Activated naive CD4-positive, alpha-beta T cell treated with anti-CD3 and anti-CD28 coated beads, Interleukin-2, amount 10 ng/mL, durations not matched to agents 7 days and 5 days (primary cell): Measurements from ENCODE around the gene NENF.
A peak's percentile ranks its signal among the peaks of the same experiment; 100 is the strongest.
"Not testable (repeated sequence)": the region's sequence is repeated elsewhere in the genome, so short reads cannot be mapped to it uniquely, and the experiment has no call there.

Source experiments
- CTCF ChIA-PET: fragments of 350-600 bp; sonication (Branson Sonifier 250); formaldehyde crosslinking; loops from one replicate; lab custom pipeline; 2021; ENCODE audit warnings: antibody characterized with exemption; lab: Charles Lee
- DNase-seq: peaks from one replicate; pipeline ENCODE4 v3.0.0-alpha.2; 2020
- H3K27ac Mint-ChIP-seq: one replicate; pipeline ENCODE4 v1.8.0; 2021; ENCODE audit warnings: mild to moderate bottlenecking, moderate library complexity, mixed read lengths
- H3K27me3 Mint-ChIP-seq: one replicate; pipeline ENCODE4 v1.8.0; 2021; ENCODE audit warnings: mild to moderate bottlenecking, mixed read lengths
- H3K36me3 Mint-ChIP-seq: one replicate; pipeline ENCODE4 v1.8.0; 2021; ENCODE audit warnings: mixed read lengths
- H3K4me1 Mint-ChIP-seq: one replicate; pipeline ENCODE4 v1.8.0; 2021; ENCODE audit warnings: mixed read lengths
- H3K4me3 Mint-ChIP-seq: one replicate; pipeline ENCODE4 v1.8.0; 2021; ENCODE audit warnings: mild to moderate bottlenecking, moderate library complexity, mixed read lengths
- H3K9me3 Mint-ChIP-seq: one replicate; pipeline ENCODE4 v1.8.0; 2021; ENCODE audit warnings: mixed read lengths

NENF gene

DNA sequence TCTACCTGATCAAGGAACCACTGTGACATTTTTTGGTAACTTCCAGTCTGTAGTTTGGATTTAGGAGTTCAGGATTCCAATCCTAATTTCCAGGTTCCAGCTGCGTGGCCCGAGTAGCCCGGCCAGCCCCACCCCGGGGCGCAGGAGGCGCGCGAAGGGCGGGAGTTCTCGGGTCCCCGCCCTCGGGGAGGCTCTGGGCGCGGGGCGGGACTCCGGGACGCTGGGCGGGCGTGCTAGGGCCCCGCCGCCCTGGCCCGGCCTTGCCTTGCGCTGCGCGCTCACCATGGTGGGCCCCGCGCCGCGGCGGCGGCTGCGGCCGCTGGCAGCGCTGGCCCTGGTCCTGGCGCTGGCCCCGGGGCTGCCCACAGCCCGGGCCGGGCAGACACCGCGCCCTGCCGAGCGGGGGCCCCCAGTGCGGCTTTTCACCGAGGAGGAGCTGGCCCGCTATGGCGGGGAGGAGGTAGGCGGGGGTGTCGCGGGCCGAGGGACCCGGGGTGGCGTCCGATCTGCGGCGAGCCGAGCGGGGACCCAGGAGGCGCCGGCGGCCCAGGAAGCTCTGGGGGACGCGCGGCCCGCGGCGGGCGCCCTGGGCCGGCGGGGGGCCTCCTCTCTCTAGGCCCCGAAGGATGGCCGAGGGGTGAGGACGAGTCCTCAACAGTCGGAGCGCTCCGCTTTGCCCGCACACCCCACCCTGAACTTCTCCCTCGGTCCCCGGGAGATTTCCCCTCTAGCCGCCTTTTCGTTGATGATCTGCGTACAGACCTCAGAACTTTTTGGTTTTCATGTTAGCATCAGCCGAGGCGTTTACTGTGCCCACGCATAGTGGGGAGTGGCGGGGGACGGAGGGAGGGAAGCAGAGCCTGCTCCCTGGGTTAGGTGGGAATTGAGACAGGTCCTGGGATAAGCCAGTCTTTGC is at the start of gene NENF:
TSS of gene NENF (plus strand) at position 260 of the 916 bp plus-strand sequence. CDS start at position 284, 24 bp downstream.
- CTCF ChIA-PET = interaction anchor here (0.7 to 3.1 kb wide), 3 partner anchors 24 to 854 kb away, joined by 3 to 16 read pairs (median 3); partner anchors contain the start of gene SLC30A1
- H3K9me3 Mint-ChIP-seq = no peaks in the 10 kb centered on the region
- H3K36me3 Mint-ChIP-seq = no peaks in the 10 kb centered on the region
- peak within 1 kb of the TSS; percentile 69 for H3K4me3 Mint-ChIP-seq
- peaks cover 27% of the 10 kb centered on the region for H3K4me1 Mint-ChIP-seq
- no peak within 1 kb of the TSS for H3K27ac Mint-ChIP-seq
- DNase-seq = peak; percentile 82
- no peaks in the 10 kb centered on the region for H3K27me3 Mint-ChIP-seq

DNA sequence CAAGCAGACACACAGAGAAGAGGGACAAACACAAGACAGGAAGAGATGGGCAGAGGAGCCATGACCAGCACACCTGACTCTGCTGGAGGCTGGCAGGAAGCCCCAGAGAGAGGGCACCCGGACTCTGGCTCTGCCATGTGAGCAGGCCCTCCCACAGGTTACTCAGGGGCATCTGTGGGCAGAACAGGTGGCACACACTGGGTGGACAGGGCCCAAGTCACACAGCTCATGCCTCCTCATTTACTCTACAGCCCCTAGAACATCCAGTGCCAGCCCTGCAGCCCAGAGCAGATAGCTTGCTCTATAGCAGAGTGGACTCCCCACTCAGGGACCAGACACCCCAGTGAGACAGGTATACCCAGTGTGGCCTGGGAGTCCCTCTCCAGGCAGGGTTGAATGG is 46.7 kb upstream of the NENF start:
- no peaks in the 10 kb centered on the region for H3K27me3 Mint-ChIP-seq
- DNase-seq = no peak
- CTCF ChIA-PET = no interaction called here
- peaks cover 62% of the 10 kb centered on the region for H3K36me3 Mint-ChIP-seq
- H3K27ac Mint-ChIP-seq = no peak overlapping the region
- no peak overlapping the region for H3K4me3 Mint-ChIP-seq
- peaks cover 5% of the 10 kb centered on the region for H3K4me1 Mint-ChIP-seq
- peaks cover 8% of the 10 kb centered on the region for H3K9me3 Mint-ChIP-seq

DNA sequence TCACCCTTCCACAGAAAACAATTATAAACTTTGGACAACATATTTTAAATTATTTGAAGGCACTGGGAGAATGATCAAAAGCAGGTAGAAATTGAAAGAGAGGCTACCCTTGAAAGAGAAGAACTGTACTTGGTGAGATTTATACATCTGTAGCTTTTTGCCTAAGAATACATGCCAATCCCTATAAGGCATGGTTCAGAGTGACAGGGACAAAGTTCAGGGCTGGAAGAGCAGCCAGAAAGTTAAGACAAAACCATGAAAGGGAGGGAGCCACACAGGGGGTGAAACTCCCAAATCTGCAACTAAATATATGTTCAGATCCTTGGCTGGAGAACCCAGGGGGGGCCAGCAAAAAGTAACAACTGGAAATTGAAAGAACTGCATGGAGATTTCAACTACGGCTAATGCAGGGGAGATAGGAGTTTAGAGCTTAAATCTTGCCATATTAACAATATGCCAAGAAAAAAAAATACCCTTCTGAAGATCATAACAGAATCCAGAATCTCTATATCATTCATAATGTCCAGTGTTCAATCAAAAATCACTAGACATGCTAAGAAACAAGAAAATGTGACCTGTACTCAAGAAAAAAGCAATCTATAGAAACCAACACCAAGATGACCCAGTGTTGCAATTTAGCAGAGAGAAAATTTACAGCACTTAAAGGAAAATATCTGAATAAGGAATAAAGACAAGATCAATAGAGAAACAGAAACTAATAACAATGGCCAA is 43.6 kb upstream of the NENF start:
- no peak overlapping the region for H3K4me3 Mint-ChIP-seq
- H3K27ac Mint-ChIP-seq = no peak overlapping the region
- peaks cover 5% of the 10 kb centered on the region for H3K4me1 Mint-ChIP-seq
- CTCF ChIA-PET = interaction anchor here (1.0 kb wide), 1 partner anchor 13 kb away, joined by 4 read pairs; no protein-coding TSS in a partner anchor
- no peak for DNase-seq
- H3K9me3 Mint-ChIP-seq = peaks cover 15% of the 10 kb centered on the region
- peaks cover 73% of the 10 kb centered on the region for H3K36me3 Mint-ChIP-seq
- H3K27me3 Mint-ChIP-seq = no peaks in the 10 kb centered on the region

DNA sequence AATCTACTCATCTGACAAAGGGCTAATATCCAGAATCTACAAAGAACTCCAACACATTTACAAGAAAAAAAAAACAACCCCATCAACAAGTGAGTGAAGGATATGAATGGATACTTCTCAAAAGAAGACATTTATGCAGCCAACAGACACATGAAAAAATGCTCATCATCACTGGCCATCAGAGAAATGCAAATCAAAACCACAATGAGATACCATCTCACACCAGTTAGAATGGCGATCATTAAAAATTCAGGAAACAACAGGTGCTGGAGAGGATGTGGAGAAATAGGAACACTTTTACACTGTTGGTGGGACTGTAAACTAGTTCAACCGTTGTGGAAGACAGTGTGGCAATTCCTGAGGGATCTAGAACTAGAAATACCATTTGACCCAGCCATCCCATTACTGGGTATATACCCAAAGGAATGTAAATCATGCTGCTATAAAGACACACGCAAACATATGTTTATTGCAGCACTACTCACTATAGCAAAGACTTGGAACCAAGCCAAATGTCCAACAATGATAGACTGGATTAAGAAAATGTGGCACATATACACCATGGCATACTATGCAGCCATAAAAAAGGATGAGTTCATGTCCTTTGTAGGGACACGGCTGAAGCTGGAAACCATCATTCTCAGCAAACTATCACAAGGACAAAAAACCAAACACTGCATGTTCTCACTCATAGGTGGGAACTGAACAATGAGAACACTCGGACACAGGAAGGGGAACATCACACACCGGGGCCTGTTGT is 36.9 kb upstream of the NENF start:
- H3K4me3 Mint-ChIP-seq, H3K27me3 Mint-ChIP-seq, H3K4me1 Mint-ChIP-seq, H3K27ac Mint-ChIP-seq, CTCF ChIA-PET, DNase-seq: not testable (repeated sequence)
- H3K36me3 Mint-ChIP-seq = peaks cover 63% of the 10 kb centered on the region
- H3K9me3 Mint-ChIP-seq = peaks cover 30% of the 10 kb centered on the region

DNA sequence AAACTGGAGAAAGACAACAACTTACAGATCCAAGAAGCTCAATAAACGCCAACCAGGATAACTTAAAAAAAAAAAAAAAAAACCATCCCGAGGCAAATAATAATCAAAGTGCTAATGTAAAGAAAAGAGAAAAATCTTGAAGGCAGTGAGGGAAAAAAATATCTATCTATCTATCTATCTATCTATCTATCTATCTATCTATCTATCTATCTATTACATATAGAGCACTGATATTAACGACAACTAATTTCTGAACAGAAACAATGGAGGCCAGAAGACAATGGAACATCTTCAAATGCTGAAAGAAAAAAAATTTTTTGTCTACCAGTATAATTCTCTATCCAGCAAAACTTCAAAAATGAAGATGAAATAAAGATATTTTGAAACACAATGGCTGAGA is 36.1 kb upstream of the NENF start:
- DNase-seq = no peak
- no peaks in the 10 kb centered on the region for H3K27me3 Mint-ChIP-seq
- no peak overlapping the region for H3K4me3 Mint-ChIP-seq
- H3K9me3 Mint-ChIP-seq = peaks cover 28% of the 10 kb centered on the region
- peaks cover 55% of the 10 kb centered on the region for H3K36me3 Mint-ChIP-seq
- CTCF ChIA-PET = no interaction called here
- no peak overlapping the region for H3K27ac Mint-ChIP-seq
- no peaks in the 10 kb centered on the region for H3K4me1 Mint-ChIP-seq

DNA sequence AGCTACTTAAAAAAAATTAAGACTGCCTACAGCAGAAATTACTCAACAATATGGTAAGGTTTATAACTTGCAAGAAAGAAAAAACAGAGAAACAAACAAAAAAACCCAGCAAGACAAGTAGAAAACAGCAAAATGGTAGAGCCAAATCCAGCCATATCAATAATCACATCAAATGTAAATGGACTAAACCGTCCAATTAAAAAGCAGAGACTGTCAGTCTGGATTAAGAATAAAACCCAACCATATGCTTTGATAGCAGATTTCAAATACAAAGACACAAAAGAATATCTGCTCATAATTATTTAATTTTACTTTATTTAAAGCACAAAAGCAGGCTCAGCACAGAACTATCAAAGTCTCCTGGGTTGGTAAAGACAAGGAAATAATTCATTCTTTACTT is 35.5 kb upstream of the NENF start:
- peaks cover 28% of the 10 kb centered on the region for H3K9me3 Mint-ChIP-seq
- CTCF ChIA-PET = no interaction called here
- no peaks in the 10 kb centered on the region for H3K27me3 Mint-ChIP-seq
- H3K4me3 Mint-ChIP-seq = no peak overlapping the region
- H3K36me3 Mint-ChIP-seq = peaks cover 55% of the 10 kb centered on the region
- DNase-seq = no peak
- H3K27ac Mint-ChIP-seq = no peak overlapping the region
- no peaks in the 10 kb centered on the region for H3K4me1 Mint-ChIP-seq

DNA sequence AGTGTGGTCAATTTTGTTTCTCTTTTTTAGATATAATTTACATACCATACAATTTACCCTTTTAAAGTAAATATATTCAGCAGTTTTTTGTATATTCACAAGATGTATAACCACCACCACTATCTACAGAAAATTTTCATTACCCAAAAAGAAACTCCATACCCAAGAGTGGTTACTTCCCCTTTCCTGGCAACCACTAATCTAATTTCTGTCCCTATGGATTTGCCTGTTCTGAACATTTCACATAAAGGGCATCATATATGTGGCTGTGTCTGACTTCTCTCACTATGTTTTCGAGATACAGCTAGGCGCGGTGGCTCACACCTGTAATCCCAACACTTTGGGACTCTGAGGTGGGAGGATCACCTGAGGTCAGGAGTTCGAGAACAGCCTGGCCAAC is 31.7 kb upstream of the NENF start:
- Mint-ChIP-seq H3K27ac (no peak overlapping the region), H3K36me3 (peaks cover 57% of the 10 kb centered on the region), H3K4me1 (no peaks in the 10 kb centered on the region), H3K4me3 (no peak overlapping the region), H3K27me3 (no peaks in the 10 kb centered on the region), H3K9me3 (peaks cover 13% of the 10 kb centered on the region)
- DNase-seq = no peak
- CTCF ChIA-PET = no interaction called here

DNA sequence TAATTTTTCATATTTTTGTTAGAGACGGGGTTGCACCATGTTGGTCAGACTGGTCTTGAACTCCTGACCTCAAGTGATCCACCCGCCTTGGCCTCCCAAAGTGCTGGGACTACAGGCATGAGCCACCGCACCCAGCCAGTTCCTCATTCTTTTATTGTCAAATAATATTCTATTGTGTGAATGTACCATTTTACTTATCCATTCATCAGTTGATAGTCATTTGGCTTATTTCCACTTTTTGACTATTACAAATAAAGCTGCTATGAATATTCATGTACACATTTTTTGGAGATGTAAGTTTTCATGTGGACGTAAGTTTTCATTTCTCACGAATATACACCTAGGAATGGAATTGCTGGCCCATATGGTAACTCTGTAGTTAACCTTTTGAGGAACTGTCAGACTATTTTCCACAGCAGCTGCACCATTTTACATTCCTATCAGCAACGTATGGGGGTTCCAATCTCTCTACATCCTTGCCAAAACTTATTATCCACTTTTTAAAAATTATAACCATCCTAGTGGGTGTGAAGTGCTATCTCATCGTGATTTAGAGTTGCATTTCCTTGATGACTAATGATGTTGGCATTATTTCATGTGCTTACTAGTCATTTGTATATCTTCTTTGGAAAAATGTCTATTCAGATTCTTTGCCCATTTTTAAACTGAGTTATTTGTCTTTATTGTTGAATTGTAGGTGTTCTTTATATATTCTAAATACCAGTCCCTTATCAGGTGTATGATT is 30.7 kb upstream of the NENF start:
- DNase-seq = no peak
- Mint-ChIP-seq H3K27me3 (no peaks in the 10 kb centered on the region), H3K4me1 (no peaks in the 10 kb centered on the region), H3K36me3 (peaks cover 54% of the 10 kb centered on the region), H3K27ac (no peak overlapping the region), H3K4me3 (no peak overlapping the region), H3K9me3 (peaks cover 5% of the 10 kb centered on the region)
- CTCF ChIA-PET = interaction anchor here (0.7 kb wide), 1 partner anchor 90 kb away, joined by 3 read pairs; no protein-coding TSS in a partner anchor

DNA sequence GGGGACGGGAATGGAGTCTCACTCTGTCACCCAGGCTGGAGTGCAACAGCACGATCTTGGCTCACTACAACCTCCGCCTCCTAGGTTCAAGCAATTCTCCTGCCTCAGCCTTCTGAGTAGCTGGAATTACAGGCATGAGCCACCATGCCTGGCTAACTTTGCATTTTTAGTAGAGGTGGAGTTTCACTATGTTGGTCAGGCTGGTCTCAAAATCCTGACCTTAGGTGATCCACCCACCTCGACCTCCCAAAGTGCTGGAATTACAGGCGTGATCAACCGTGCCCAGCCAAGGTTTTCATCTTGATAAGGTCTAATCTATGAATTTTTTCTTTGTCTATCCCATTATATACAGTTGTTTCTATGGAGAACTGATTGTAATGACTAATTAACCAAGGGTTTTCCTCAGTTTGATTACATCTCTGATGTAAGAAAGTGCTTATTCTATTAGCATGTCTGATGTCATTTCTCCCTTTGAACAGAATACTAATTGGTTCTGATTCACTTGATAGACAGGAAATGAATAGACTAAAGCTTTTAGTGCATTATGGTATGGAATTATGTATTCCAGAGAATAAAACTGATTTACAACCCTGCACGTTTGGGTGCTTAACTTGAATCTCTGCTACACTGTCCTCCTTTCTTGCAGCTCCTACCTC is 29.9 kb upstream of the NENF start:
- CTCF ChIA-PET = no interaction called here
- Mint-ChIP-seq H3K4me3 (no peak overlapping the region), H3K9me3 (no peaks in the 10 kb centered on the region), H3K4me1 (no peaks in the 10 kb centered on the region), H3K36me3 (peaks cover 52% of the 10 kb centered on the region), H3K27me3 (no peaks in the 10 kb centered on the region), H3K27ac (no peak overlapping the region)
- DNase-seq = no peak

DNA sequence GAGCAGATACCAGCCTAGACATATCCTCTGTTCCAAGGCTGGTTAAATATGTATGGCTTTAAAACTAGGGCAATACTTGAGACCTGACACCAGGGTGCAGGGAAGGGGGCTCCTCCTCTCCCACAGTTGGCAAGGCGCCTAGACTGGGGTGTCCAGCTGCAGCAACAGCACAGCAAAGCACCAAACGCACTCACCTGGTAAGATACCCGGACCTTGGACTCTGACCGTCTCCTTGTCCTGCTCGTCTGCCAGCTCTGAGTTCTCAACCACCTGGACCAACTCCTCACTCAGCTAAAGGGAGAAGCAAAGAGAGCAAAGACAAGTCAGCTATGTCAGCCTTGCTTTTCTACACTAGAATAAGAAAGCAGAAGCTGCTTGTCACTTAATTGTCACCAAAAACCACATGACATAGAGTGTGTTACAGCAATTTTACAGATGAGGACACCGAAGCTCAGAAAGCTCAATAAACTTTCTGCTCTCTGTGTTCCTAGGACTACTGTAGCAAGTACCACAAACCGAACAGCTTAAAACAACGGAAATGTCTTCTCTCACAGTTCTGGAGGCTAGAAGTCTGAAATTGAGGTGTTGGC is 22.4 kb upstream of the NENF start:
- H3K27me3 Mint-ChIP-seq = no peaks in the 10 kb centered on the region
- H3K36me3 Mint-ChIP-seq = peaks cover 54% of the 10 kb centered on the region
- no peak overlapping the region for H3K27ac Mint-ChIP-seq
- no peak overlapping the region for H3K4me3 Mint-ChIP-seq
- DNase-seq = no peak
- CTCF ChIA-PET = no interaction called here
- peaks cover 30% of the 10 kb centered on the region for H3K4me1 Mint-ChIP-seq
- no peaks in the 10 kb centered on the region for H3K9me3 Mint-ChIP-seq

DNA sequence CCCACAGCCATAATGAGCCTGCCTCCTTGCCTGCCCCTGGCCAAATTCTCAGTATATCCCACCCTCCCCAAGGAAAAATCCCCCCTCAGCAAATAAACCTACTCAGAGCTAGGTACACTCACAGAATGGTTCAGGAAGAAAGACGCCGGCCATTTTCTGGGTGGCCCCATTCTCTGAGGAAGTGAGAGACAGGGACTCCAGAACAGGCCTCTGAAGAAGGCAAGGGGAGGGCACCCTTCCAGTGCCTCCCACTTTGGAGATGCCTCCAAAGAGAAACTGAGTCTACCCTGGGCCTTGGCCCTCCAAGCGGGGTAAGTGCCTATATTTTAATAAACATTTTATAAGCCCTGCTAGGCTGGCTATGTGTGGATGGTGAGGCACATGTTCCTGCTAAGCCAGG is 20.3 kb upstream of the NENF start:
- H3K4me1 Mint-ChIP-seq = peaks cover 31% of the 10 kb centered on the region

DNA sequence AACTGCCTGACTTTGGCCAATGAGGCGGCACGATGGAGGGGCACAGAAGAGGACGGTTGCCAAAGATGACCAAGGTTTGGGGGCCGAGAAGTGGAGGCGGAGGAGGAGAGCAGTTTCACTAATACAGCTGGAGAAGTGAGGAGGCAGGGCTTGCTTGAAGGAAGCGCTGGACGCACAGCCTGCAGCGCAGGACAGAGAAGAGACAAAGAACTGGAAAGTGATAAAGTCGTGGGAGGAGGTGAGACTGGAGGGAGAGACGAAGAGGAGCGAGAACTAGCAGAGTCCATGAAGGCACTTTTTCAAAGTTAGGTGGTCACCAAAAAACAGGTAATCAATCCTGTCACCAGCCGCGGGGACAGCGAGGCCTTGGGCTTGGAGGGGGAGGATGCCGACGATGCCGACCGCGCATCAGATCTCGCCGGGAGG is 18.8 kb upstream of the NENF start:
- H3K9me3 Mint-ChIP-seq = no peaks in the 10 kb centered on the region
- CTCF ChIA-PET = interaction anchor here (1.3 kb wide), 1 partner anchor 44 kb away, joined by 3 read pairs; no protein-coding TSS in a partner anchor
- no peak for DNase-seq
- peaks cover 34% of the 10 kb centered on the region for H3K36me3 Mint-ChIP-seq
- peaks cover 31% of the 10 kb centered on the region for H3K4me1 Mint-ChIP-seq
- no peaks in the 10 kb centered on the region for H3K27me3 Mint-ChIP-seq
- peak overlapping the region; percentile 91 for H3K27ac Mint-ChIP-seq
- peak overlapping the region; percentile 97 for H3K4me3 Mint-ChIP-seq

More for the DNA sequence above, 20.3 kb upstream of the NENF start:
- Mint-ChIP-seq H3K27ac (no peak overlapping the region), H3K4me3 (peak overlapping the region; percentile 97), H3K36me3 (peaks cover 42% of the 10 kb centered on the region), H3K9me3 (no peaks in the 10 kb centered on the region), H3K27me3 (no peaks in the 10 kb centered on the region)
- DNase-seq = no peak
- CTCF ChIA-PET = no interaction called here
